ENCODE results near the gene TNFAIP8L1. TPM values are rescaled to one million over a fixed set of nuclear protein-coding genes. Genes with fewer than 3 reads are reported as not detected.

Gene TNFAIP8L1
- total and polyA plus RNA-seq, 2 of the 8 experiments (the other 6 are each of a cell fraction or from before 2014, with no cell fraction given): 3.2 to 6.1 TPM

DNA sequence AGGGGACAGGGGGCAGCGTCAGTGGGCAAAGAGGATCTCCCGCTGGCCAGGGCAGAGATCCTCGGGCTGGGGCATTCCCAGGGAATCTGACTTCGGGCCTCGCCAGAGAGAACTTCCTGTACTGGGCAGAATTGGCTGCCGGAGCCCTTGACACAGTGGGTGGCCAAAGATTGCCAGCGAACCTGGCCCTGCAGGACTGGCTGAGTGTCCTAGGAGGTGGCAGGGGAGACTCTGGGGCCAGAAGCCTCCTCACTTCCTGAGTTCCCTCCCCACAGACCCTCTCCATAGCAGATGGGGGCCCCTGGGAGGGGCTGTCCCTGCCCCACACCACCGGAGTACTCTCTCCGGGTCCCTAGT lies 65.0 kb downstream of the TNFAIP8L1 start:
- H2BK120ac ChIP-seq (replicated peaks; ENCODE audit: low read depth, low read length): no peak overlapping the region
- no peak overlapping the region for H3K14ac ChIP-seq (ENCODE audit: insufficient read length)
- H3K27me3 ChIP-seq (replicated peaks in 1 of 4; ENCODE audit: control insufficient read depth in 3 of 4, extremely low read depth in 1 of 4, insufficient read depth in 3 of 4, low read length in 3 of 4): no peaks in the 10 kb centered on the region
- H3K36me3 ChIP-seq (ENCODE audit: control insufficient read depth in 2 of 4, insufficient read depth in 4 of 4, low read length in 3 of 4): peaks cover 4 to 32% (median 17%) of the 10 kb centered on the region in 4 experiments; a peak in 7 of 8 replicates
- no peaks in the 10 kb centered on the region for H3K79me1 ChIP-seq (ENCODE audit: low read depth, low read length)
- FAIRE-seq (no peak), DNase-seq (ENCODE audit: low read depth in 1 of 2, low spot score in 2 of 2) (no peak)
- CTCF ChIA-PET (ENCODE audit: partially characterized antibody): interaction anchor here (0.8 kb wide), 1 partner anchor 26 kb away, joined by 3 read pairs; no protein-coding TSS in a partner anchor
- H2BK12ac ChIP-seq (ENCODE audit: low read depth, low read length): no peak overlapping the region
- no peak overlapping the region for H2AK5ac ChIP-seq (ENCODE audit: low read depth, low read length)
- no peak overlapping the region for H3K18ac ChIP-seq (ENCODE audit: extremely low read depth, low read length)
- no peaks in the 10 kb centered on the region for H3K79me2 ChIP-seq (ENCODE audit: control insufficient read depth in 1 of 2, insufficient read depth in 2 of 2, low read length in 2 of 2)
- no peak overlapping the region for H3K4me3 ChIP-seq (ENCODE audit: extremely low read depth in 1 of 4, insufficient read depth in 2 of 4, low read depth in 3 of 4, low read length in 4 of 4)
- no peak overlapping the region for H3K27ac ChIP-seq (ENCODE audit: low read depth, low read length)
- no peak overlapping the region for H4K8ac ChIP-seq (ENCODE audit: extremely low read depth, insufficient read depth, low read length)
- H3K9ac ChIP-seq (replicated peaks in 1 of 4; ENCODE audit: extremely low read depth in 1 of 4, low read depth in 3 of 4, low read length in 3 of 4): no peak overlapping the region
- 93% methylated on average over 9 of the region's 9 CpGs; no CpG with 5 or more reads in 1 of the 2 experiments for WGBS, 2 experiments (ENCODE audit: extremely low coverage in 1 of 2, insufficient coverage in 1 of 2, insufficient read length in 1 of 2, insufficient replicate concordance in 2 of 2, low coverage in 1 of 2, low lambda C conversion rate in 2 of 2, missing lambda C conversion rate in 1 of 2)
- H3K9me3 ChIP-seq (ENCODE audit: insufficient read depth in 2 of 2, low read depth in 1 of 2, low read length in 1 of 2): no peaks in the 10 kb centered on the region
- no peak overlapping the region for H2BK20ac ChIP-seq (ENCODE audit: low read length)
- TF ChIP-seq TAF1 (IDR thresholded peaks at IDR 0.05; ENCODE audit: low read depth, low read length) (no peak), TEAD4 (IDR thresholded peaks at IDR 0.05; ENCODE audit: low read depth, low read length) (no peak), RBBP5 (IDR thresholded peaks at IDR 0.05; ENCODE audit: borderline replicate concordance, low read depth, low read length) (no peak), ASH2L (IDR thresholded peaks at IDR 0.05; ENCODE audit: low read length) (no peak), CHD2 (IDR thresholded peaks at IDR 0.05; ENCODE audit: low read length) (no peak), SAP30 (IDR thresholded peaks at IDR 0.05; ENCODE audit: insufficient read depth, insufficient replicate concordance, low read length) (no peak), HDAC2 (IDR thresholded peaks at IDR 0.05; ENCODE audit: borderline replicate concordance in 1 of 2, low read depth in 2 of 2, low read length in 2 of 2) (no peak)
- TF ChIP-seq, protein P1, sequence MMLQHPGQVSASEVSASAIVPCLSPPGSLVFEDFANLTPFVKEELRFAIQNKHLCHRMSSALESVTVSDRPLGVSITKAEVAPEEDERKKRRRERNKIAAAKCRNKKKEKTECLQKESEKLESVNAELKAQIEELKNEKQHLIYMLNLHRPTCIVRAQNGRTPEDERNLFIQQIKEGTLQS (IDR thresholded peaks at IDR 0.05; ENCODE audit: insufficient read depth, low read depth, low read length): no peak
- no peak overlapping the region for H4K5ac ChIP-seq (ENCODE audit: insufficient read length, low read depth, low read length)
- H3K4me1 ChIP-seq (replicated peaks in 1 of 4; ENCODE audit: control insufficient read depth in 3 of 4, insufficient read depth in 4 of 4, low read length in 3 of 4): no peaks in the 10 kb centered on the region
- no peak overlapping the region for H2AFZ ChIP-seq (ENCODE audit: low read length)
- no peak overlapping the region for H2BK15ac ChIP-seq (ENCODE audit: low read length)
- H4K20me1 ChIP-seq (replicated peaks in 1 of 2; ENCODE audit: control insufficient read depth in 1 of 2, insufficient read depth in 2 of 2, low read length in 2 of 2): peaks cover 0 to 3% of the 10 kb centered on the region in 2 experiments
- no peak overlapping the region for H3K4me2 ChIP-seq (ENCODE audit: insufficient read depth in 1 of 2, low read depth in 2 of 2, low read length in 2 of 2)
- H3K23ac ChIP-seq (ENCODE audit: insufficient read length): no peak overlapping the region
- no peaks in the 10 kb centered on the region for H3K23me2 ChIP-seq (ENCODE audit: low read depth, low read length)
- H4K91ac ChIP-seq (replicated peaks; ENCODE audit: insufficient read length, low read length): no peak overlapping the region
- no peak overlapping the region; the same call in 1 of the 2 replicates for H2BK5ac ChIP-seq (ENCODE audit: low read depth, low read length)
- H3K56ac ChIP-seq (replicated peaks; ENCODE audit: insufficient read length, low read depth, low read length): no peak overlapping the region
- POLR2A ChIA-PET (ENCODE audit: partially characterized antibody): no interaction called here
- H3K4ac ChIP-seq (replicated peaks; ENCODE audit: insufficient read length, low read depth, low read length): no peak overlapping the region
